A549 (cell line): Measurements from ENCODE around the gene MST1. TPM values are rescaled to one million over a fixed set of nuclear protein-coding genes. Genes with fewer than 3 reads are reported as not detected.
"Not testable (repeated sequence)": the region's sequence is repeated elsewhere in the genome, so short reads cannot be mapped to it uniquely, and the experiment has no call there.

Experiments used
- ATAC-seq, 2 experiments: fragments of 200-7000 bp in 1 of 2; fragments of >200 bp in 1 of 2; cut with Nextera tagmentation in 1 of 2; cut with Tn5 transposase in 1 of 2; 3 replicates each; pipeline versions ENCODE4 v1.8.0 to v1.9.1; 2018 to 2020; ENCODE audit warnings: mild to moderate bottlenecking in 1 of 2, moderate library complexity in 1 of 2
- CTCF ChIA-PET: fragments of 300-600 bp; sonication (Branson Sonifier 250); formaldehyde crosslinking; extraction: SDS; loops from one replicate; lab custom pipeline; 2021; ENCODE audit warnings: antibody characterized with exemption, inconsistent platforms; lab: Yijun Ruan, JAX
- POLR2A ChIA-PET: fragments of 350-600 bp; formaldehyde crosslinking; extraction: SDS; loops from one replicate; lab custom pipeline; 2021; ENCODE audit warnings: antibody characterized with exemption, inconsistent platforms; lab: Yijun Ruan, JAX
- DNase-seq, 2 experiments: peaks; one replicate each; pipeline versions ENCODE4 v3.0.0 to v3.0.0-alpha.2; 2011 to 2016; ENCODE audit warnings: low read depth in 1 of 2, low spot score in 1 of 2
- FAIRE-seq: peaks from 2 replicates; lab custom pipeline; 2011; peaks lifted over from hg19 to GRCh38; lab: Jason Lieb, UNC
- H3K27ac ChIP-seq, 2 experiments: fragments of >200 bp; sonication (Bioruptor Twin); formaldehyde crosslinking; 3 replicates each; pipeline ENCODE4 v1.5.1; 2016 to 2017
- H3K4me1 ChIP-seq: fragments of >200 bp; sonication (Bioruptor Twin); formaldehyde crosslinking; 3 replicates; pipeline ENCODE4 v1.6.1; 2016
- H3K4me2 ChIP-seq: fragments of >200 bp; sonication (Bioruptor Twin); formaldehyde crosslinking; 3 replicates; pipeline ENCODE4 v1.6.1; 2016
- H3K4me3 ChIP-seq: fragments of >200 bp; sonication (Bioruptor Twin); formaldehyde crosslinking; 3 replicates; pipeline ENCODE4 v1.5.1; 2016
- H3K9me3 ChIP-seq: fragments of >200 bp; sonication (Bioruptor Twin); formaldehyde crosslinking; 3 replicates; pipeline ENCODE4 v1.6.1; 2016
- ATOH8 ChIP-seq: fragments of 250-450 bp; sonication (Bioruptor Pico); IDR thresholded peaks from 2 replicates; pipeline ENCODE4 v1.5.0; 2020; ENCODE audit warnings: low read depth, mild to moderate bottlenecking, moderate library complexity
- CBX8 ChIP-seq: fragments of 200-600 bp; sonication (generic); IDR thresholded peaks from 2 replicates; pipeline ENCODE4 v1.6.1; 2016
- EHF ChIP-seq: fragments of 250-450 bp; sonication (Bioruptor Pico); IDR thresholded peaks from 2 replicates; pipeline ENCODE4 v1.5.0; 2020; ENCODE audit warnings: mild to moderate bottlenecking
- EHMT2 ChIP-seq: fragments of 200-600 bp; sonication (generic); IDR thresholded peaks from 2 replicates; pipeline ENCODE4 v1.6.1; 2016; ENCODE audit warnings: antibody characterized with exemption, low read depth, mild to moderate bottlenecking, moderate library complexity
- FOSB ChIP-seq: fragments of 250-450 bp; sonication (Bioruptor Pico); IDR thresholded peaks from 2 replicates; pipeline ENCODE4 v1.5.0; 2020; ENCODE audit warnings: mild to moderate bottlenecking, moderate library complexity
- HOXB5 ChIP-seq: fragments of 250-450 bp; sonication (Bioruptor Pico); IDR thresholded peaks from 2 replicates; pipeline ENCODE4 v1.5.0; 2020; ENCODE audit warnings: mild to moderate bottlenecking, moderate library complexity
- JUN ChIP-seq, 2 experiments: fragments of >200 bp; sonication (Bioruptor Twin); formaldehyde crosslinking; IDR thresholded peaks; 2 replicates in 1 of 2; 3 replicates in 1 of 2; pipeline ENCODE4 v1.6.1; 2016 to 2017
- JUNB ChIP-seq: fragments of >200 bp; sonication (Bioruptor Twin); formaldehyde crosslinking; IDR thresholded peaks from 2 replicates; pipeline ENCODE4 v1.6.1; 2016
- KDM1A ChIP-seq: fragments of 200-600 bp; sonication (generic); IDR thresholded peaks from 2 replicates; pipeline ENCODE4 v1.6.1; 2016; ENCODE audit warnings: low read depth, mild to moderate bottlenecking
- KDM5A ChIP-seq: fragments of 200-600 bp; sonication (generic); IDR thresholded peaks from 2 replicates; pipeline ENCODE4 v1.6.1; 2016; ENCODE audit warnings: antibody characterized with exemption, mild to moderate bottlenecking
- MYC ChIP-seq: IDR thresholded peaks from 2 replicates; pipeline ENCODE4 v1.6.1; 2012; ENCODE audit warnings: mild to moderate bottlenecking, inconsistent platforms, low read length, improper control_type of control experiment, borderline replicate concordance
- PHF8 ChIP-seq: fragments of 200-600 bp; sonication (generic); IDR thresholded peaks from 2 replicates; pipeline ENCODE4 v1.6.1; 2016; ENCODE audit warnings: low read depth, mild to moderate bottlenecking, antibody characterized with exemption, moderate library complexity, borderline replicate concordance
- POLR2A ChIP-seq: IDR thresholded peaks from 2 replicates; pipeline ENCODE4 v1.6.1; 2012; ENCODE audit warnings: mild to moderate bottlenecking, low read length
- RCOR1 ChIP-seq: fragments of 150-350 bp; IDR thresholded peaks from 2 replicates; pipeline ENCODE4 v1.6.1; 2014; ENCODE audit warnings: antibody characterized with exemption, low read length, low read depth
- SMC3 ChIP-seq: fragments of >200 bp; sonication (Bioruptor Twin); formaldehyde crosslinking; IDR thresholded peaks from 3 replicates; pipeline ENCODE4 v1.6.1; 2018; ENCODE audit warnings: inconsistent platforms
- WGBS: methylation state at CpG from one replicate; pipeline ENCODE4 v1.1.6; 2017; ENCODE audit errors: missing lambda C conversion rate; 5-methylcytosine and 5-hydroxymethylcytosine counted together
- polyA plus RNA-seq, 4 experiments: library from polyadenylated mRNA; depleted of rRNA in 3 of 4; stranded (reverse); fragments of >200 nt; fragmentation: RNase III in 1 of 4; extraction: RNeasy Plus Mini Kit Qiagen cat#74134 plus additional on column Dnase treatment in 1 of 4; gene quantifications; 2 replicates in 3 of 4; 3 replicates in 1 of 4; pipeline ENCODE4 v1.2.3, GENCODE V29; 2011 to 2017

Gene MST1
- polyA plus RNA-seq, 2 of the 4 experiments (the other 2 are of a cell fraction) = 3.6 to 4.9 TPM

- H3K4me3 ChIP-seq, DNase-seq, CTCF ChIA-PET, H3K27ac ChIP-seq, H3K9me3 ChIP-seq, FAIRE-seq, H3K4me1 ChIP-seq, POLR2A ChIA-PET: not testable (repeated sequence)
- H3K4me2 ChIP-seq = 0 out of 3 replicates have a peak overlapping the region, but pooled peaks have one; percentile 6
- WGBS = 71% methylated on average over 27 of the region's 44 CpGs
- peak in 1 of 2 experiments; percentile 5; a peak in 2 of 6 replicates for ATAC-seq
Measured at GRCh38 chr3:49686769-49687423, 2.4 kb downstream of the MST1 start.

- H3K4me1 ChIP-seq, CTCF ChIA-PET, H3K9me3 ChIP-seq, FAIRE-seq, ATAC-seq, DNase-seq, POLR2A ChIA-PET, H3K27ac ChIP-seq, H3K4me3 ChIP-seq, H3K4me2 ChIP-seq: not testable (repeated sequence)
- WGBS = 87% methylated on average over 17 of the region's 29 CpGs
Measured at GRCh38 chr3:49686346-49686745, 2.9 kb downstream of the MST1 start.

- DNase-seq, ATAC-seq, H3K9me3 ChIP-seq, H3K27ac ChIP-seq, CTCF ChIA-PET, H3K4me2 ChIP-seq, H3K4me1 ChIP-seq, H3K4me3 ChIP-seq, FAIRE-seq, POLR2A ChIA-PET: not testable (repeated sequence)
- WGBS = 99% methylated on average over 13 of the region's 36 CpGs
Measured at GRCh38 chr3:49685846-49686245, 3.4 kb downstream of the MST1 start.

GRCh38 chr3:49685103-49685502 is 4.2 kb downstream of the MST1 start:
- DNase-seq, H3K27ac ChIP-seq, FAIRE-seq, H3K4me2 ChIP-seq, ATAC-seq, H3K4me3 ChIP-seq, H3K9me3 ChIP-seq, H3K4me1 ChIP-seq, POLR2A ChIA-PET, CTCF ChIA-PET: not testable (repeated sequence)
- WGBS = 98% methylated on average over 9 of the region's 10 CpGs

GRCh38 chr3:49684453-49684852 is 4.8 kb downstream of the MST1 start:
- POLR2A ChIA-PET, H3K27ac ChIP-seq, FAIRE-seq, H3K4me3 ChIP-seq, H3K4me1 ChIP-seq, CTCF ChIA-PET, H3K9me3 ChIP-seq, DNase-seq, H3K4me2 ChIP-seq: not testable (repeated sequence)
- 60% methylated on average over 1 of the region's 2 CpGs for WGBS
- 0 out of 6 replicates have a peak, but pooled peaks of 1 of the 2 experiments have one; percentile 13 for ATAC-seq

GRCh38 chr3:49683162-49683561 is 6.1 kb downstream of the MST1 start:
- CTCF ChIA-PET = interaction anchor here (1.4 to 2.1 kb wide), 2 partner anchors 12 to 144 kb away, joined by 6 to 10 read pairs; no protein-coding TSS in a partner anchor
- ATAC-seq (no peak), FAIRE-seq (no peak)
- H3K4me3 ChIP-seq = no peak overlapping the region
- H3K4me1 ChIP-seq = no peaks in the 10 kb centered on the region
- no peak overlapping the region for H3K27ac ChIP-seq
- whole genome bisulfite sequencing = 100% methylated on average over 5 of the region's 6 CpGs
- TF ChIP-seq RCOR1 = no peak
- TF ChIP-seq CBX8 = no peak
- no peak for TF ChIP-seq KDM1A
- TF ChIP-seq PHF8 = no peak
- TF ChIP-seq, all 56 proteins: peak for 0
- no peak for DNase-seq
- no peaks in the 10 kb centered on the region for H3K9me3 ChIP-seq
- POLR2A ChIA-PET = no interaction called here
- H3K4me2 ChIP-seq = no peak overlapping the region

GRCh38 chr3:49681543-49681942 is 7.7 kb downstream of the MST1 start:
- no peaks in the 10 kb centered on the region for H3K4me1 ChIP-seq
- ATAC-seq (no peak), FAIRE-seq (no peak)
- no peak overlapping the region for H3K4me3 ChIP-seq
- no peak overlapping the region for H3K4me2 ChIP-seq
- POLR2A ChIA-PET = no interaction called here
- no peaks in the 10 kb centered on the region for H3K9me3 ChIP-seq
- 94% methylated on average over 4 of the region's 4 CpGs for WGBS
- no peak for TF ChIP-seq FOSB (CRISPR knock-in tag)
- TF ChIP-seq ATOH8 (CRISPR knock-in tag) = no peak
- no peak for TF ChIP-seq JUN (IDR thresholded peaks at IDR 0.05)
- no peak for TF ChIP-seq SMC3
- no peak for TF ChIP-seq PHF8
- TF ChIP-seq KDM5A = no peak
- TF ChIP-seq MYC = no peak
- TF ChIP-seq POLR2A = no peak
- TF ChIP-seq JUNB = no peak
- TF ChIP-seq EHMT2 = no peak
- no peak for TF ChIP-seq EHF
- no peak for TF ChIP-seq HOXB5 (CRISPR knock-in tag)
- TF ChIP-seq KDM1A = no peak
- TF ChIP-seq, all 56 proteins: peak for 0
- H3K27ac ChIP-seq = no peak overlapping the region
- no peak for DNase-seq
- CTCF ChIA-PET = interaction anchor here (1.0 to 2.1 kb wide), 3 partner anchors 10 to 142 kb away, joined by 4 to 10 read pairs (median 6); no protein-coding TSS in a partner anchor
